ENCODE results near the gene SEC11C. TPM values are rescaled to one million over a fixed set of nuclear protein-coding genes. Genes with fewer than 3 reads are reported as not detected.
A peak's percentile ranks its signal among the peaks of the same experiment; 100 is the strongest.

SEC11C gene
- total and polyA plus RNA-seq, 2 of the 13 experiments (the other 11 are each of a cell fraction or from before 2014, with no cell fraction given), result 71.9 to 297 TPM

DNA sequence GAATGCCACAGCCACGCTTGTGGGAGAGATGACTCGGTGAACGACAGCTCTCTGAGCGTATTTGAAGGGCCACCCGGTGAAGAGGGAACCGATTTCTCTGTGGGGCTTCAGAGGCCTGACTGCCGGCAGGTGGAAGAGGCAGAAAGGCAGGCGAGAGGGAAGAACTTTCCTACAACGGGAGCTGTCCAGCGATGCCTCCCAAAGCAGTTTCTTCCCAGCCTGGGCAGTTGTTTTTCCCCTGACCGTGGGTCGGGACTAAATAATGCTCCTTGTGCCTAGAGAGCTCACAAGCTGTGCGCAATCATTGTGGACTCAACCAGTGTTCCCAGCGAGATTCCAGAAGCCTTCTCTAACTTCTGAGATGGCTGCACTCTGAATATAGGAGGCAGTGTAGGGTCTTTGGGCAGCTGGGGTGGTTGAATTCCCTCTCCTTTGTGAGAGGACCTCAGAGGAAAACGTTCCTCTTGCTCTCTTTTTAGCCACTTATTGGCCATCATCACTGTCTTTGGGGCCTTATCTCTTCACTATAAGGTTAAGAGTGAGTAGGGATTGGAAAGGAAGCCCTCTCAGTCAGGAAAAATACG lies 710 bp downstream of the SEC11C start (continued):
- TF ChIP-seq, protein P1, sequence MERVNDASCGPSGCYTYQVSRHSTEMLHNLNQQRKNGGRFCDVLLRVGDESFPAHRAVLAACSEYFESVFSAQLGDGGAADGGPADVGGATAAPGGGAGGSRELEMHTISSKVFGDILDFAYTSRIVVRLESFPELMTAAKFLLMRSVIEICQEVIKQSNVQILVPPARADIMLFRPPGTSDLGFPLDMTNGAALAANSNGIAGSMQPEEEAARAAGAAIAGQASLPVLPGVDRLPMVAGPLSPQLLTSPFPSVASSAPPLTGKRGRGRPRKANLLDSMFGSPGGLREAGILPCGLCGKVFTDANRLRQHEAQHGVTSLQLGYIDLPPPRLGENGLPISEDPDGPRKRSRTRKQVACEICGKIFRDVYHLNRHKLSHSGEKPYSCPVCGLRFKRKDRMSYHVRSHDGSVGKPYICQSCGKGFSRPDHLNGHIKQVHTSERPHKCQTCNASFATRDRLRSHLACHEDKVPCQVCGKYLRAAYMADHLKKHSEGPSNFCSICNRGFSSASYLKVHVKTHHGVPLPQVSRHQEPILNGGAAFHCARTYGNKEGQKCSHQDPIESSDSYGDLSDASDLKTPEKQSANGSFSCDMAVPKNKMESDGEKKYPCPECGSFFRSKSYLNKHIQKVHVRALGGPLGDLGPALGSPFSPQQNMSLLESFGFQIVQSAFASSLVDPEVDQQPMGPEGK (CRISPR knock-in tag; IDR thresholded peaks at IDR 0.05), result no peak
- TF ChIP-seq, protein P2, sequence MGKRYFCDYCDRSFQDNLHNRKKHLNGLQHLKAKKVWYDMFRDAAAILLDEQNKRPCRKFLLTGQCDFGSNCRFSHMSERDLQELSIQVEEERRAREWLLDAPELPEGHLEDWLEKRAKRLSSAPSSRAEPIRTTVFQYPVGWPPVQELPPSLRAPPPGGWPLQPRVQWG (CRISPR knock-in tag; IDR thresholded peaks at IDR 0.05; ENCODE audit: borderline replicate concordance, low read depth), result no peak
- TF ChIP-seq BORCS8-MEF2B (CRISPR knock-in tag; IDR thresholded peaks at IDR 0.05), result 0 out of 2 replicates have a peak, but pooled peaks have one; percentile 29
- TF ChIP-seq ZNF224 (CRISPR knock-in tag; IDR thresholded peaks at IDR 0.05), result no peak; the same call in 1 of the 2 replicates
- TF ChIP-seq MEIS2 (CRISPR knock-in tag; IDR thresholded peaks at IDR 0.05), result no peak
- no peak for TF ChIP-seq SATB2 (CRISPR knock-in tag; IDR thresholded peaks at IDR 0.05)
- no peak for TF ChIP-seq NONO (IDR thresholded peaks at IDR 0.05)
- TF ChIP-seq NONO (CRISPR knock-in tag; conservative IDR thresholded peaks at IDR 0.05), result peak; percentile 17; the same call in 1 of the 2 replicates
- peak; percentile 6; the same call in 1 of the 2 replicates for TF ChIP-seq MEIS1 (CRISPR knock-in tag; IDR thresholded peaks at IDR 0.05; ENCODE audit: borderline replicate concordance)
- TF ChIP-seq, protein P3, sequence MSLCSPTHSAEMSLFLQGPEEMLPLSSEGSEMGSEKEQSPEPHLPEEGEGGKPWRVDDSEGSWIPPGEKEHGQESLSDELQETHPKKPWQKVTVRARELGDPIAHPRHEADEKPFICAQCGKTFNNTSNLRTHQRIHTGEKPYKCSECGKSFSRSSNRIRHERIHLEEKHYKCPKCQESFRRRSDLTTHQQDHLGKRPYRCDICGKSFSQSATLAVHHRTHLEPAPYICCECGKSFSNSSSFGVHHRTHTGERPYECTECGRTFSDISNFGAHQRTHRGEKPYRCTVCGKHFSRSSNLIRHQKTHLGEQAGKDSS (CRISPR knock-in tag; IDR thresholded peaks at IDR 0.05; ENCODE audit: borderline replicate concordance, low read depth), result no peak
- no peak for TF ChIP-seq ZNF264 (CRISPR knock-in tag; IDR thresholded peaks at IDR 0.05)
- no peak for TF ChIP-seq ARNTL (CRISPR knock-in tag; IDR thresholded peaks at IDR 0.05)
- TF ChIP-seq, protein P4, sequence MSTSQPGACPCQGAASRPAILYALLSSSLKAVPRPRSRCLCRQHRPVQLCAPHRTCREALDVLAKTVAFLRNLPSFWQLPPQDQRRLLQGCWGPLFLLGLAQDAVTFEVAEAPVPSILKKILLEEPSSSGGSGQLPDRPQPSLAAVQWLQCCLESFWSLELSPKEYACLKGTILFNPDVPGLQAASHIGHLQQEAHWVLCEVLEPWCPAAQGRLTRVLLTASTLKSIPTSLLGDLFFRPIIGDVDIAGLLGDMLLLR (CRISPR knock-in tag; IDR thresholded peaks at IDR 0.05), result no peak
- no peak for TF ChIP-seq ZNF790 (CRISPR knock-in tag; IDR thresholded peaks at IDR 0.05; ENCODE audit: borderline replicate concordance)
- TF ChIP-seq, protein P5, sequence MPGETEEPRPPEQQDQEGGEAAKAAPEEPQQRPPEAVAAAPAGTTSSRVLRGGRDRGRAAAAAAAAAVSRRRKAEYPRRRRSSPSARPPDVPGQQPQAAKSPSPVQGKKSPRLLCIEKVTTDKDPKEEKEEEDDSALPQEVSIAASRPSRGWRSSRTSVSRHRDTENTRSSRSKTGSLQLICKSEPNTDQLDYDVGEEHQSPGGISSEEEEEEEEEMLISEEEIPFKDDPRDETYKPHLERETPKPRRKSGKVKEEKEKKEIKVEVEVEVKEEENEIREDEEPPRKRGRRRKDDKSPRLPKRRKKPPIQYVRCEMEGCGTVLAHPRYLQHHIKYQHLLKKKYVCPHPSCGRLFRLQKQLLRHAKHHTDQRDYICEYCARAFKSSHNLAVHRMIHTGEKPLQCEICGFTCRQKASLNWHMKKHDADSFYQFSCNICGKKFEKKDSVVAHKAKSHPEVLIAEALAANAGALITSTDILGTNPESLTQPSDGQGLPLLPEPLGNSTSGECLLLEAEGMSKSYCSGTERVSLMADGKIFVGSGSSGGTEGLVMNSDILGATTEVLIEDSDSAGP (CRISPR knock-in tag; IDR thresholded peaks at IDR 0.05; ENCODE audit: borderline replicate concordance), result 0 out of 2 replicates have a peak, but pooled peaks have one; percentile 7
- 0 out of 2 replicates have a peak, but pooled peaks have one; percentile 10 for TF ChIP-seq ZNF230 (CRISPR knock-in tag; IDR thresholded peaks at IDR 0.05)
- TF ChIP-seq MAFK (conservative IDR thresholded peaks at IDR 0.05 in 1 of 2, IDR thresholded peaks at IDR 0.05 in 1 of 2; ENCODE audit: low read length in 2 of 2), result no peak
- no peak for TF ChIP-seq ZNF138 (CRISPR knock-in tag; IDR thresholded peaks at IDR 0.05; ENCODE audit: low read depth)
